Fibroblast of villous mesenchyme (primary cell): ENCODE measurements around the gene PLEKHH3. TPM values are rescaled to one million over a fixed set of nuclear protein-coding genes. Genes with fewer than 3 reads are reported as not detected.

Experiments
- DNase-seq: peaks from one replicate; pipeline ENCODE4 v3.0.0-alpha.2; 2010; ENCODE audit warnings: low read depth
- H3K4me3 ChIP-seq: 2 replicates; pipeline ENCODE4 v1.5.1; 2011; ENCODE audit warnings: low read depth, mild to moderate bottlenecking, low read length
- CTCF ChIP-seq: IDR thresholded peaks from 2 replicates; pipeline ENCODE4 v1.5.1; 2012; ENCODE audit warnings: low read depth, mild to moderate bottlenecking, low read length; ENCODE audit not compliant: insufficient read depth
- total RNA-seq: library from RNA; depleted of rRNA; stranded (reverse); fragments of >200 nt; gene quantifications from 2 replicates; pipeline ENCODE4 v1.2.3, GENCODE V29; 2012

PLEKHH3 gene
- total RNA-seq, 1 donor: 13.8 TPM

GRCh38 chr17:42682722-42683403 lies 6.1 kb upstream of the PLEKHH3 start:
- peak; percentile 64 for DNase-seq
- H3K4me3 ChIP-seq: peak overlapping the region; percentile 61
- TF ChIP-seq CTCF: no peak

GRCh38 chr17:42681976-42682721 lies 5.4 kb upstream of the PLEKHH3 start, which contains the start of gene CNTNAP1:
Gene CNTNAP1, plus strand, starts transcription at chr17:42682531. Its CDS starts 299 bp downstream, at chr17:42682830.
- no peak for TF ChIP-seq CTCF
- peak; percentile 80 for DNase-seq
- peak within 1 kb of the TSS; percentile 61 for H3K4me3 ChIP-seq

- no peak for TF ChIP-seq CTCF
- H3K4me3 ChIP-seq: peak overlapping the region; percentile 42
- peak; percentile 38 for DNase-seq
Observed at GRCh38 chr17:42680331-42680808, 3.6 kb upstream of the PLEKHH3 start.

- H3K4me3 ChIP-seq: peak overlapping the region; percentile 42
- TF ChIP-seq CTCF: peak; percentile 76
- DNase-seq: peak; percentile 82
Observed at GRCh38 chr17:42679492-42680330, 2.9 kb upstream of the PLEKHH3 start.

GRCh38 chr17:42678951-42679491 lies 2.2 kb upstream of the PLEKHH3 start:
- DNase-seq: peak; percentile 52
- TF ChIP-seq CTCF: no peak
- peak overlapping the region; percentile 72 for H3K4me3 ChIP-seq
